HEK293 (cell line): Measurements from ENCODE around the gene AGTPBP1.

Source experiments
- KLF16 ChIP-seq: fragments of 450-650 bp; formaldehyde crosslinking; IDR thresholded peaks from 2 replicates; pipeline ENCODE4 v1.5.1; 2017; ENCODE audit warnings: missing biosample characterization, missing genetic modification characterization
- REPIN1 ChIP-seq: fragments of 450-650 bp; formaldehyde crosslinking; IDR thresholded peaks from 2 replicates; pipeline ENCODE4 v1.5.1; 2017; ENCODE audit warnings: missing biosample characterization, missing genetic modification characterization, low read depth
- REST ChIP-seq: fragments of 450-650 bp; formaldehyde crosslinking; IDR thresholded peaks from 2 replicates; pipeline ENCODE4 v1.5.1; 2016; ENCODE audit warnings: missing biosample characterization, missing genetic modification characterization
- SP7 ChIP-seq: fragments of 450-650 bp; formaldehyde crosslinking; IDR thresholded peaks from 2 replicates; pipeline ENCODE4 v1.5.1; 2016; ENCODE audit warnings: missing biosample characterization, missing genetic modification characterization
- ZBTB11 ChIP-seq: fragments of 450-650 bp; formaldehyde crosslinking; conservative IDR thresholded peaks from 2 replicates; pipeline ENCODE4 v1.5.1; 2016; ENCODE audit warnings: low read depth, missing biosample characterization, missing genetic modification characterization
- ZBTB17 ChIP-seq: fragments of 450-650 bp; formaldehyde crosslinking; IDR thresholded peaks from 2 replicates; pipeline ENCODE4 v1.5.1; 2016; ENCODE audit warnings: missing biosample characterization, missing genetic modification characterization
- ZBTB44 ChIP-seq: fragments of 450-650 bp; IDR thresholded peaks from 2 replicates; pipeline ENCODE4 v1.5.1; 2018; ENCODE audit warnings: missing biosample characterization, mild to moderate bottlenecking, missing genetic modification characterization
- ZBTB8A ChIP-seq: fragments of 450-650 bp; formaldehyde crosslinking; IDR thresholded peaks from 2 replicates; pipeline ENCODE4 v1.5.1; 2016; ENCODE audit warnings: missing biosample characterization, missing genetic modification characterization
- ZNF112 ChIP-seq: fragments of 450-650 bp; formaldehyde crosslinking; IDR thresholded peaks from 2 replicates; pipeline ENCODE4 v1.5.0; 2017; ENCODE audit warnings: missing biosample characterization, missing genetic modification characterization
- ZNF121 ChIP-seq: fragments of 450-650 bp; formaldehyde crosslinking; IDR thresholded peaks from 2 replicates; pipeline ENCODE4 v1.5.1; 2016; ENCODE audit warnings: missing biosample characterization, missing genetic modification characterization
- ZNF169 ChIP-seq: fragments of 450-650 bp; formaldehyde crosslinking; IDR thresholded peaks from 2 replicates; pipeline ENCODE4 v1.5.1; 2016; ENCODE audit warnings: missing biosample characterization, missing genetic modification characterization
- ZNF211 ChIP-seq: fragments of 450-650 bp; formaldehyde crosslinking; IDR thresholded peaks from 2 replicates; pipeline ENCODE4 v1.5.1; 2016; ENCODE audit warnings: low read depth, missing biosample characterization, missing genetic modification characterization
- ZNF292 ChIP-seq: fragments of 450-650 bp; formaldehyde crosslinking; IDR thresholded peaks from 2 replicates; pipeline ENCODE4 v1.5.1; 2016; ENCODE audit warnings: low read depth, missing biosample characterization, missing genetic modification characterization, borderline replicate concordance
- ZNF335 ChIP-seq: fragments of 450-650 bp; formaldehyde crosslinking; conservative IDR thresholded peaks from 2 replicates; pipeline ENCODE4 v1.5.1; 2016; ENCODE audit warnings: missing biosample characterization, missing genetic modification characterization
- ZNF449 ChIP-seq: fragments of 450-650 bp; formaldehyde crosslinking; IDR thresholded peaks from 2 replicates; pipeline ENCODE4 v1.5.1; 2017; ENCODE audit warnings: missing biosample characterization, mild to moderate bottlenecking, missing genetic modification characterization, moderate library complexity
- ZNF48 ChIP-seq: fragments of 450-650 bp; formaldehyde crosslinking; IDR thresholded peaks from 2 replicates; pipeline ENCODE4 v1.5.1; 2016; ENCODE audit warnings: missing biosample characterization, missing genetic modification characterization
- ZNF529 ChIP-seq: fragments of 450-650 bp; formaldehyde crosslinking; IDR thresholded peaks from 2 replicates; pipeline ENCODE4 v1.5.1; 2017; ENCODE audit warnings: missing genetic modification characterization, missing biosample characterization; ENCODE audit not compliant: insufficient replicate concordance
- ZNF548 ChIP-seq: fragments of 450-650 bp; formaldehyde crosslinking; IDR thresholded peaks from 2 replicates; pipeline ENCODE4 v1.5.1; 2016; ENCODE audit warnings: missing biosample characterization, missing genetic modification characterization
- ZNF561 ChIP-seq: fragments of 450-650 bp; IDR thresholded peaks from 2 replicates; pipeline ENCODE4 v1.5.1; 2018; ENCODE audit warnings: missing biosample characterization, missing genetic modification characterization, borderline replicate concordance
- ZNF600 ChIP-seq: fragments of 450-650 bp; formaldehyde crosslinking; IDR thresholded peaks from 2 replicates; pipeline ENCODE4 v1.5.1; 2016; ENCODE audit warnings: missing biosample characterization, missing genetic modification characterization
- ZNF629 ChIP-seq: fragments of 450-650 bp; formaldehyde crosslinking; IDR thresholded peaks from 2 replicates; pipeline ENCODE4 v1.5.1; 2017; ENCODE audit warnings: missing biosample characterization, missing genetic modification characterization
- ZNF776 ChIP-seq: fragments of 450-650 bp; formaldehyde crosslinking; IDR thresholded peaks from 2 replicates; pipeline ENCODE4 v1.5.0; 2017; ENCODE audit warnings: missing biosample characterization, missing genetic modification characterization, borderline replicate concordance
- ZSCAN30 ChIP-seq: fragments of 450-650 bp; IDR thresholded peaks from 2 replicates; pipeline ENCODE4 v1.5.1; 2018; ENCODE audit warnings: missing biosample characterization, mild to moderate bottlenecking, missing genetic modification characterization, moderate library complexity
- ZXDB ChIP-seq: fragments of 450-650 bp; formaldehyde crosslinking; IDR thresholded peaks from 2 replicates; pipeline ENCODE4 v1.5.1; 2016; ENCODE audit warnings: missing biosample characterization, missing genetic modification characterization
- TF ChIP-seq, protein P1 (sequence below): fragments of 450-650 bp; formaldehyde crosslinking; IDR thresholded peaks from 2 replicates; pipeline ENCODE4 v1.5.1; 2016; ENCODE audit warnings: missing biosample characterization, missing genetic modification characterization
- TF ChIP-seq, protein P2 (sequence below): sonication (generic); formaldehyde crosslinking; IDR thresholded peaks from 2 replicates; pipeline ENCODE4 v1.8.1; 2022; ENCODE audit warnings: mild to moderate bottlenecking, moderate library complexity, missing genetic modification reagents

Gene AGTPBP1

DNA sequence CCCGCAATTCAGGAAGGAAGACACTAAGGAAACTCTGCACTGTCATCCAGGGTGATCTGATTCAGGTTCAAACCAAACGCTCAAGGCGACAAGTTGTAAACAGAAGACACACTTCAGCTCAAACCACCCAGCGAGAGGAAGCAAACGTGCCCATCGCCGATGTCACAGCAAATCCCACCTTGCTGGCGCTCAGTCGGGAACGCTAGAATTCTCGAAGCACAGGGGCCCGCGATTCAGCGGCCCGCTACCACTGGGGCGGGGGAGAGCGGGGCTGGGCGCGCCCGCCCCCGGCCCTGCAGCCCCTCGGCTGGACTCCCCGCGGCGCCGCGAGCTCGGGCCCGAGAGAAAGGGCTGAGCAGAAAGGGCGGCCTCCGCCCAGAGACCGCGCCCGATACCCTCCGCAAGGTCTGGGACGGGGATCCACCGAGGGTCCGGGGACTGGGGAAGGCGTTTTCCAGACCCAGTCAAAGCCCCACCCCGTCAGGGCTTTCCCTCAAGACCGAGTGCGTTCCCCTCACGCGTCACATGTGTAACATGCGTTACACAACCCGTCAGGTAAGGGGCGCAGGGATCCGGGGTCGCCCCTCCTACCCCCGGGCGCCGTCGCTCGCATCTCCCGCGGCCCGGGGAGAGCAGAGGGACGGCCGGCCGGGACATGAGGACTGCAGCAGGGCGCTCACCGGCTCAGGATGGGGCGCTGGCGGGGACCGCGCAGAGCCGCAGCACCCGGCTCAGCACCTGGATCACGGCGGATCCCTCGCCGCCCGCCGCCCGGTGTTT lies 469 bp downstream of the AGTPBP1 start (continued):
- TF ChIP-seq ZBTB44 (tag by site-specific recombination) (no peak), ZNF48 (tag by site-specific recombination) (no peak), ZNF335 (tag by site-specific recombination) (peak; percentile 30), ZNF629 (tag by site-specific recombination) (no peak), ZNF121 (tag by site-specific recombination) (peak; percentile 74), ZSCAN30 (tag by site-specific recombination) (no peak; the same call in none of the 2 replicates), ZNF548 (tag by site-specific recombination) (no peak), ZNF169 (tag by site-specific recombination) (no peak), ZXDB (tag by site-specific recombination) (peak; percentile 61; the same call in 1 of the 2 replicates), SP7 (0 out of 2 replicates have a peak, but pooled peaks have one; percentile 16), ZNF776 (tag by site-specific recombination) (no peak), REST (tag by site-specific recombination) (peak; percentile 45; the same call in 1 of the 2 replicates), KLF16 (tag by site-specific recombination) (peak; percentile 58), ZNF112 (tag by site-specific recombination) (no peak), ZBTB8A (tag by site-specific recombination) (peak; percentile 99), ZBTB17 (tag by site-specific recombination) (no peak), ZNF211 (tag by site-specific recombination) (no peak), REPIN1 (tag by site-specific recombination) (no peak), ZNF600 (tag by site-specific recombination) (peak; percentile 57), ZNF529 (tag by site-specific recombination) (no peak), ZNF449 (tag by site-specific recombination) (no peak), ZBTB11 (tag by site-specific recombination) (peak; percentile 50; the same call in 1 of the 2 replicates), ZNF292 (tag by site-specific recombination) (no peak), ZNF561 (peak; percentile 97; the same call in 1 of the 2 replicates)
- TF ChIP-seq, protein P1, sequence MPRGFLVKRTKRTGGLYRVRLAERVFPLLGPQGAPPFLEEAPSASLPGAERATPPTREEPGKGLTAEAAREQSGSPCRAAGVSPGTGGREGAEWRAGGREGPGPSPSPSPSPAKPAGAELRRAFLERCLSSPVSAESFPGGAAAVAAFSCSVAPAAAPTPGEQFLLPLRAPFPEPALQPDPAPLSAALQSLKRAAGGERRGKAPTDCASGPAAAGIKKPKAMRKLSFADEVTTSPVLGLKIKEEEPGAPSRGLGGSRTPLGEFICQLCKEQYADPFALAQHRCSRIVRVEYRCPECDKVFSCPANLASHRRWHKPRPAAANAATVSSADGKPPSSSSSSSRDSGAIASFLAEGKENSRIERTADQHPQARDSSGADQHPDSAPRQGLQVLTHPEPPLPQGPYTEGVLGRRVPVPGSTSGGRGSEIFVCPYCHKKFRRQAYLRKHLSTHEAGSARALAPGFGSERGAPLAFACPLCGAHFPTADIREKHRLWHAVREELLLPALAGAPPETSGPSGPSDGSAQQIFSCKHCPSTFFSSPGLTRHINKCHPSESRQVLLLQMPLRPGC (tag by site-specific recombination) = no peak
- TF ChIP-seq, protein P2, sequence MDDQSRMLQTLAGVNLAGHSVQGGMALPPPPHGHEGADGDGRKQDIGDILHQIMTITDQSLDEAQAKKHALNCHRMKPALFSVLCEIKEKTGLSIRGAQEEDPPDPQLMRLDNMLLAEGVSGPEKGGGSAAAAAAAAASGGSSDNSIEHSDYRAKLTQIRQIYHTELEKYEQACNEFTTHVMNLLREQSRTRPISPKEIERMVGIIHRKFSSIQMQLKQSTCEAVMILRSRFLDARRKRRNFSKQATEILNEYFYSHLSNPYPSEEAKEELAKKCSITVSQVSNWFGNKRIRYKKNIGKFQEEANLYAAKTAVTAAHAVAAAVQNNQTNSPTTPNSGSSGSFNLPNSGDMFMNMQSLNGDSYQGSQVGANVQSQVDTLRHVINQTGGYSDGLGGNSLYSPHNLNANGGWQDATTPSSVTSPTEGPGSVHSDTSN (CRISPR knock-in tag) = no peak
